Measurements from ENCODE around the gene NDUFB10. TPM values are rescaled to one million over a fixed set of nuclear protein-coding genes. Genes with fewer than 3 reads are reported as not detected.
A peak's percentile ranks its signal among the peaks of the same experiment; 100 is the strongest.

The NDUFB10 gene
- total RNA-seq, 4 donors from 2014 or later = 214 to 400 (median 243) TPM

DNA sequence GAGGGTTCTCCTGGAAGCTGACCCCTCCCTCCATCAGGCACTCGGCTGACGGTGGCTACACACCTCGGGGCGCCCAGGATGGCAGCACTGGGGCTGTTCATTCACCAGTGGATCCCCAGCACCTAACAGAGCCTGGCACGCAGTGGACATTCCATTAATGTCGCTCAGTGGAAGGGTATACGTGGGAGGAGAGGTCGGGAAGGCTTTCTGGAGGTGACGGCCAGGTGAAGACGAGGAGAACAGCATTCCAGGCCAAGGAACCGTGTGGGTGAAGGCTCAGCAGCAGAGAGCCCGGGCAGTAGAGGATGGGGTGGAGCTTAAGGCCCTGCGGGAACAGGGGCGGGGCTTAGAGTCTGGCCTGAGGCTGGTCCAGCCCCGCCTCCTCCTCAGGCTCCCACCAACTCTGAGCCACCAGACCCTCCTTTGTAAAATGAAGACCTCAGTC is 38.6 kb upstream of the NDUFB10 start:
- Histone ChIP-seq H3K36me3 (no peaks in the 10 kb centered on the region), H3K4me1 (peaks cover 0 to 24% (median 7%) of the 10 kb centered on the region in 3 donors), H3K9me3 (no peaks in the 10 kb centered on the region), H3K27ac (no peak overlapping the region), H3K27me3 (peaks cover 99% of the 10 kb centered on the region), H3K4me3 (no peak overlapping the region)
- TF ChIP-seq, protein P1, sequence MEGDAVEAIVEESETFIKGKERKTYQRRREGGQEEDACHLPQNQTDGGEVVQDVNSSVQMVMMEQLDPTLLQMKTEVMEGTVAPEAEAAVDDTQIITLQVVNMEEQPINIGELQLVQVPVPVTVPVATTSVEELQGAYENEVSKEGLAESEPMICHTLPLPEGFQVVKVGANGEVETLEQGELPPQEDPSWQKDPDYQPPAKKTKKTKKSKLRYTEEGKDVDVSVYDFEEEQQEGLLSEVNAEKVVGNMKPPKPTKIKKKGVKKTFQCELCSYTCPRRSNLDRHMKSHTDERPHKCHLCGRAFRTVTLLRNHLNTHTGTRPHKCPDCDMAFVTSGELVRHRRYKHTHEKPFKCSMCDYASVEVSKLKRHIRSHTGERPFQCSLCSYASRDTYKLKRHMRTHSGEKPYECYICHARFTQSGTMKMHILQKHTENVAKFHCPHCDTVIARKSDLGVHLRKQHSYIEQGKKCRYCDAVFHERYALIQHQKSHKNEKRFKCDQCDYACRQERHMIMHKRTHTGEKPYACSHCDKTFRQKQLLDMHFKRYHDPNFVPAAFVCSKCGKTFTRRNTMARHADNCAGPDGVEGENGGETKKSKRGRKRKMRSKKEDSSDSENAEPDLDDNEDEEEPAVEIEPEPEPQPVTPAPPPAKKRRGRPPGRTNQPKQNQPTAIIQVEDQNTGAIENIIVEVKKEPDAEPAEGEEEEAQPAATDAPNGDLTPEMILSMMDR (IDR thresholded peaks at IDR 0.05) = no peak
- TF ChIP-seq EP300 (IDR thresholded peaks at IDR 0.05) (no peak), POLR2A (IDR thresholded peaks at IDR 0.05) (no peak), POLR2AphosphoS5 (IDR thresholded peaks at IDR 0.05) (no peak)
- ATAC-seq = no peak
- 10% methylated on average over 8 of the region's 15 CpGs; no CpG with 5 or more reads in 1 of the 2 donors for WGBS, 2 donors (ENCODE audit: low coverage in 1 of 2)

DNA sequence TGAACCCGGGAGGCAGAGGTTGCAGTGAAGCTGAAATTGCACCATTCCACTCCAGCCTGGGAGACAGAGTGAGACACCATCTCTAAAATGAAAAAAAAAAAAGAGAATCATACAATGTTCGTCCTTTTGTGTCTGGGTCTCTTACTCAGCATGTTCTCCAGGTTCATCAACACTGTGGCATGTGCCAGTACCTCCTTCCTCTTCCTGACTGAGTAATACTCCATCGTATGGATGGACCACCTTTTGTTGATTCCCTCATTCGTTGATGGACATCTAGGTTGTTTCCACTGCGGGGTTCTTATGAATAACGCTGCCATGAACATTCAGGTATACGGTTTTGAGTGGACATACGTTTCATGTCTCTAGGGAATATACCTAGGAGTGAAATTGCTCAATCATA is 37.0 kb upstream of the NDUFB10 start:
- ATAC-seq = no peak
- 70 to 78% methylated on average over 7 to 8 of the region's 8 CpGs for WGBS, 2 donors (ENCODE audit: low coverage in 1 of 2)

DNA sequence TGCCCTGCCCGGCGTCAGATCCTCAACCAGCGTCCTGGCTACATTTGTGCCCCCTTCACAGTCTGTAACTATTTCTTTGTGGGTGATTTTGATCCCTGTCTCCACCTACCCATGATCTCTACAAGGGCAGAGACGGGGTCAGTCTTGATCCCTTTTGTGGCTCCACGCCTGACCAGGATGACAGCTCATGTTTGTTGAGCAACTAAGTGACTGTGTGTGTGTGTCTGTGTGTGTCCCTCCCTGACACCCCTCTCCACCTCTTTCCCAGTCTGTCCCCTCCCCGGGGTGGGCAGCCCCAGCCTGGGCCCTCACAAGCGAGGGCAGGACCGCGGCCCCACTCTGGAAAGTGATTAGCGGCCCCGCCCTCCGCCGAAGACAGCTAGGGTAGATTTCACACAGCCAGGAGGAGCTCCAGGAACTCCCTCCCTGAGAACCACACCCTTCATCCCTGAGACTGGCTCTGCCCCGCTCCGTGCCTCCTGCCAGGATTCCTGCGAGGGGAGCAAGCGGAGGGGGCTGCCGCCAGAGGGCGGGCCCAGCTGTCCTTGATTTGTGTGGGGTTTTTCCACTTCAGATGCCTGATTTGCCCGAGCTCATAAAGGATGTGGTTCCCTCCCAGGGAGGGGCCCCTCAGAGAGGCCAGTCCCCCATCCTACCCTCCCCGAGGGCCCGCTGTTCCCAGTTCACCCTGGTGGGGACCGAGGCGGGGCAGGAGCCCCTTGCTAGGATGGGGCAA is 35.9 kb upstream of the NDUFB10 start:
- no peaks in the 10 kb centered on the region for H3K36me3 ChIP-seq
- no peaks in the 10 kb centered on the region for H3K9me3 ChIP-seq
- TF ChIP-seq EP300 (IDR thresholded peaks at IDR 0.05) (no peak), POLR2A (IDR thresholded peaks at IDR 0.05) (no peak)
- TF ChIP-seq, protein P1 (IDR thresholded peaks at IDR 0.05) = peak in 2 of 4 experiments; percentile 26 to 31
- no peak overlapping the region for H3K27ac ChIP-seq
- WGBS, 2 donors (ENCODE audit: low coverage in 1 of 2) = 33 to 55% methylated on average over 2 to 5 of the region's 24 CpGs
- ATAC-seq = peak; percentile 57
- peaks cover 71% of the 10 kb centered on the region for H3K27me3 ChIP-seq
- no peak overlapping the region for H3K4me3 ChIP-seq
- peaks cover 0 to 16% (median 7%) of the 10 kb centered on the region in 3 donors for H3K4me1 ChIP-seq

More for the DNA sequence above, 37.0 kb upstream of the NDUFB10 start:
- peaks cover 0 to 24% (median 7%) of the 10 kb centered on the region in 3 donors for H3K4me1 ChIP-seq
- H3K9me3 ChIP-seq = no peaks in the 10 kb centered on the region
- TF ChIP-seq POLR2A (IDR thresholded peaks at IDR 0.05) (no peak), POLR2AphosphoS5 (IDR thresholded peaks at IDR 0.05) (no peak)
- TF ChIP-seq, protein P1 (IDR thresholded peaks at IDR 0.05) = no peak
- H3K36me3 ChIP-seq = no peaks in the 10 kb centered on the region
- peaks cover 83% of the 10 kb centered on the region for H3K27me3 ChIP-seq
- H3K27ac ChIP-seq = no peak overlapping the region
- H3K4me3 ChIP-seq = no peak overlapping the region

DNA sequence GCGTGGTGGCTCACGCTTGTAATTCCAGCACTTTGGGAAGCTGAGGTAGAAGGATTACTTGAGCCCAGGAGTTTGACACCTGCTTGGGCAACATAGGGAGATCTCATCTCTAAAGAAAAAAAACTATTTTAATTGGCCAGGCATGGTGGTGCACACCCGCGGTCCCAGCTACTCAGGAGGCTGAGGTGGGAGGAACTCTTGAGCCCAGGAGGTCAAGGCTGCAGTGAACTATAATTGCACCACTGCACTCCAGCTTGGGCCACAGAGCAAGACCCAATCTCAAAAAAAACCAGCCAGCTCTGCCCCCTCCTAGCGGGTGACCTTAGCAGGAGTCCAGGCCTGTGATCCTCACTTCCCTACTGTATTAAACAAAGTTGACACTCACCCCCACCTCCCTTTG is 35.2 kb upstream of the NDUFB10 start:
- peaks cover 0 to 15% (median 9%) of the 10 kb centered on the region in 3 donors for H3K4me1 ChIP-seq
- H3K27me3 ChIP-seq = peaks cover 65% of the 10 kb centered on the region
- H3K9me3 ChIP-seq = no peaks in the 10 kb centered on the region
- H3K4me3 ChIP-seq = no peak overlapping the region
- no peak for ATAC-seq
- H3K27ac ChIP-seq = no peak overlapping the region
- 60 to 70% methylated on average over 1 to 2 of the region's 5 CpGs for WGBS, 2 donors (ENCODE audit: low coverage in 1 of 2)
- no peaks in the 10 kb centered on the region for H3K36me3 ChIP-seq
- TF ChIP-seq POLR2A (IDR thresholded peaks at IDR 0.05) (no peak), EP300 (IDR thresholded peaks at IDR 0.05) (no peak), POLR2AphosphoS5 (IDR thresholded peaks at IDR 0.05) (no peak)
- TF ChIP-seq, protein P1 (IDR thresholded peaks at IDR 0.05) = no peak

DNA sequence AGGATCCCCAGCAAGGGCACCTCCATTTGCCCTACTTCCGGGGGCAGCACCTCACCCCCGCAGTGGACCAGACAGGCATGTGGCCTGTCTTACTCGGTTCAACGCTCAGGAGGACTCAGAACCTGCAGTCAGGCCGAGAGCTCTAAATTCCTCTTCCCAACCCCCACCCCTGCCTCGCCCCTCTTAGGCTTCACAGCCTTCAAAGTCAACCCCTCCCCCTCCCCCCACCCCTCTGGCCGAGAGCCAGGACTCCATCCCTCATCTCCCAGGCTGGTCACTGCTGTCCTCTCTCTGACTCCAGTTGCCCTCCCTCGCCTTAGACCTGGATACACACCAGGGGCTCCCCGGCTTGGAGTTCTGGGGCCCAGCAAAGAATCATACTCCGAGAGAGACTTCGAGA is 33.1 kb upstream of the NDUFB10 start:
- TF ChIP-seq EP300 (IDR thresholded peaks at IDR 0.05) (no peak), POLR2A (IDR thresholded peaks at IDR 0.05) (no peak), POLR2AphosphoS5 (IDR thresholded peaks at IDR 0.05) (no peak)
- TF ChIP-seq, protein P1 (IDR thresholded peaks at IDR 0.05) = no peak
- Histone ChIP-seq H3K27ac (no peak overlapping the region), H3K4me1 (peaks cover 0 to 27% (median 14%) of the 10 kb centered on the region in 3 donors), H3K36me3 (no peaks in the 10 kb centered on the region), H3K27me3 (peaks cover 45% of the 10 kb centered on the region), H3K9me3 (no peaks in the 10 kb centered on the region), H3K4me3 (no peak overlapping the region)
- no peak for ATAC-seq
- 30 to 61% methylated on average over 2 to 6 of the region's 11 CpGs for whole genome bisulfite sequencing, 2 donors (ENCODE audit: low coverage in 1 of 2)
